ENCODE data around the gene ASIC2.

GRCh38 chr17:33055171-33055611, 237.9 kb downstream of the ASIC2 start:
- TF ChIP-seq CTCF (IDR thresholded peaks at IDR 0.05; ENCODE audit: low read length): no peak
- no peak for TF ChIP-seq EZH2 (IDR thresholded peaks at IDR 0.05; ENCODE audit: borderline replicate concordance, low read length)

All from OCI-LY1 (cell line).